ENCODE measurements around the gene SLC25A19.

DNA sequence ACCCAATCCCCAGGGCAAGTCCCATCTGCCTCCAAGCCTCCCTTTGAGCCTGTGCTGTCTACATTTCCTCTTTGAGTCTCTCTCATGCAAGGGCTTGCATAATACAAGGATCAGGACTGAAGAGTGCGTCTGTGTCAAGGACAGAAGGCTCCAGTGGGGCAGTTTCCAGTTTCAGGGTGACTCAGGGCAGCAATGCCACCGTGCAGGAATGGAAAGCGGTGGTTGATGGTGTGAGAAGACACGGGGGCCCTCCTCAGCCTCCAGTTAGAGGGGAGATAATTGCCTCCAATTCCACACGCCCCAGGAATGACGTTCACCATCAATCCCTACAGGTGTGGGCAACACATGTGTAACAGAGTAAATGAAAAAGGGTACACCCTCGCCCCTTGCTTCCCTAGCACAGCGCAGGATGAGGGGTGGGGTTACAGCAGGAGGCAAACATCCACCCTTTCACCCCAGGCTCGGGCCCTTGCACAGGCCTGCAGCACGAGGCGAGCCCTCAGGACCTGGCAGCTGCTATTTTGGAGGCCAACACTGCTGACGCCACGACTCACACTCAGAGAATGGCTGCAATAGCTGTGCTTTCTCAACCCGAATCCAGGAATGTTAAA is 24.8 kb upstream of the SLC25A19 start:
- TF ChIP-seq, protein P1, sequence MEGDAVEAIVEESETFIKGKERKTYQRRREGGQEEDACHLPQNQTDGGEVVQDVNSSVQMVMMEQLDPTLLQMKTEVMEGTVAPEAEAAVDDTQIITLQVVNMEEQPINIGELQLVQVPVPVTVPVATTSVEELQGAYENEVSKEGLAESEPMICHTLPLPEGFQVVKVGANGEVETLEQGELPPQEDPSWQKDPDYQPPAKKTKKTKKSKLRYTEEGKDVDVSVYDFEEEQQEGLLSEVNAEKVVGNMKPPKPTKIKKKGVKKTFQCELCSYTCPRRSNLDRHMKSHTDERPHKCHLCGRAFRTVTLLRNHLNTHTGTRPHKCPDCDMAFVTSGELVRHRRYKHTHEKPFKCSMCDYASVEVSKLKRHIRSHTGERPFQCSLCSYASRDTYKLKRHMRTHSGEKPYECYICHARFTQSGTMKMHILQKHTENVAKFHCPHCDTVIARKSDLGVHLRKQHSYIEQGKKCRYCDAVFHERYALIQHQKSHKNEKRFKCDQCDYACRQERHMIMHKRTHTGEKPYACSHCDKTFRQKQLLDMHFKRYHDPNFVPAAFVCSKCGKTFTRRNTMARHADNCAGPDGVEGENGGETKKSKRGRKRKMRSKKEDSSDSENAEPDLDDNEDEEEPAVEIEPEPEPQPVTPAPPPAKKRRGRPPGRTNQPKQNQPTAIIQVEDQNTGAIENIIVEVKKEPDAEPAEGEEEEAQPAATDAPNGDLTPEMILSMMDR (conservative IDR thresholded peaks at IDR 0.05): no peak
- TF ChIP-seq EZH2 (IDR thresholded peaks at IDR 0.05; ENCODE audit: low read depth): no peak

Measured in PC-9 (cell line).